GM19324 (cell line): ENCODE results near the gene SIGLEC7.

ENCODE experiments used
- ATAC-seq: cut with Tn5 transposase; IDR thresholded peaks from one replicate; pipeline ENCODE4 v1.9.1; 2021; ENCODE audit warnings: mild to moderate bottlenecking, moderate library complexity; ENCODE audit not compliant: unreplicated experiment, low FRiP score

Gene SIGLEC7

DNA sequence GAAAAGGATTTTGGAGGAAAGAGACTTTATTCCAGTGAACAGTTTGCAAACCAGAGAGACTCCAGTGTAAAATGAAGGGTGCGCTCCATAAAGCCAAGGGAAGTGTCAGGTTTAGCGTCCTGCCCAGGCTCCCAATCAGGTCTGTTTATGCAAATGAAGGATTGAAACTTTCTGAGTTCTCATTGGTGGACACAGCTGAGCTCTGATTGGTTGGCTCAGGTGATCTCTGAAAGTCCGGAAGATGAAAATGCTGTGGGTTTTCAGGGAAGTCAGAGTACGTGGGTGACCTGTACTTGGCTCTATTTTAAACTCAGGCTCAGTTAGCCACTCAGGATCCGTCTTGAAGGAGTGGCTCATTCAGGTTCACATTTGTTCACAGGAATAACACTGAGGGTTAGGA is 54.1 kb downstream of the SIGLEC7 start:
- no peak for ATAC-seq

DNA sequence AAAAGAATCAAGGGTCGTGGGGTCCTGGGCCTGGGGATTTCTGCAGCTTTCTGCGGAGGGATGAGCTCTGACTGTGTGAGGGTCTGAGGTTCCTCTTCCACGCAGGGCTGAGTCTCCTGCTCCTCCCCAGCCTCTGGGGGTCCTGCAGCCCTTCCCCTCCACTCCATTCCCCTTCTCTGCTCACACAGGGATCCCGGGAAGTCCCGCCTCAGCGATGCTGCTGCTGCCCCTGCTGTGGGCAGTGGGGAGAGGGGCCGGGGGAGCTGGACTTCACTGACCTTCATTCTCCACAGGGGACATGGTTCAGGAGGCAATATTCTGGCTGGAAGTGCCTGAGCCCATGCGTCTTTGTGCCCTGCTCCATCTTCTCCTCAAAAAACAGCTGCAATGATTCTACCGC is 56.5 kb downstream of the SIGLEC7 start:
- ATAC-seq, result no peak

- no peak for ATAC-seq
These were observed 58.1 kb downstream of the SIGLEC7 start for GRCh38 chr19:51200071-51200666.

- no peak for ATAC-seq
These were observed 59.6 kb downstream of the SIGLEC7 start for GRCh38 chr19:51201712-51202111.
